CD4-positive, alpha-beta T cell treated with Interleukin-4 for 1 hour (primary cell): ENCODE results near the gene ZNF569.
"Not testable (repeated sequence)": the region's sequence is repeated elsewhere in the genome, so short reads cannot be mapped to it uniquely, and the experiment has no call there.

Source experiments
- DNase-seq, 2 donors: peaks; one replicate each; pipeline ENCODE4 v3.0.0-alpha.2; 2020 to 2022

ZNF569 gene

GRCh38 chr19:37466798-37467607, at the start of gene ZNF569:
TSS of gene ZNF569 (minus strand) at chr19:37467444. CDS start at chr19:37444921, 22,523 bp downstream.
- peak; percentile 93 for DNase-seq

DNA sequence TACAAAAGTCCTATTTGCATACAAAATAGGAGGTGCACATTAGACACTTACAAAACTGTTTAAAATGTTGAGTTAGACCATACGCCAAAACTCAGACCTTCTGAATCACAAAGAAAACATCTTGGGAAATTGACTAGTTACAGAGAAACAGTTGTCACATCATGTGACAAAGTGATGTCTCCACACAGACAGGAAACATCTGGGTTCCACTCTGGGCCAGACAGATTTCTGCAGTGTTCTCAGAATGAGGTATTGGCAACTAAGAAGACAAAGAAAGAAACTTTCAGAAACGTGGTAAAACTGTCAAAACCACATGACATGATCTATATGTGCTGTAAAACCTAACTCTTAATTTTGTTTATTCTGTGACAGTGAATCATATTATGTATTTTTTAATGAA, 46.2 kb upstream of the ZNF569 start:
- DNase-seq: peak in 1 of 2 donors; percentile 13

DNA sequence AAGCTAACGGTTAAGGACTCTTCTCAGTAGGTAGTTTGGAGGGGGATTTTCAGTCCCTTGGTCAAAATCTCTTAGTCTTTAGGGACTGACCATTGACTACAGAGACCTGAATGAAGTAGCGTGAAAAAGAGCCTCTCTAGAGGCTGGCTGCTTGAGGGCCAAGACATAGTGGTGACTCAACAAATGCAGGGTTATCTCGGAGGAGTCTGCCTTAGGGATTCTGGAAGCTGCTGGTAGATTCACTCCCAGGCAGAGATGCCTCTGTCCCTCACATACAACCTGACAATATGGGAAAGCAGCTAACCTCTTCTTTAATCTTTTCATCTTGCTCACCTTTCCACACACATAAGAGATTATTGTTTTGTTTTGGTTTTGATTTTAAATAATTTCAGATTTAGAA, 44.6 kb upstream of the ZNF569 start:
- no peak for DNase-seq

- no peak for DNase-seq
Measured at GRCh38 chr19:37511186-37511585, 43.9 kb upstream of the ZNF569 start.

GRCh38 chr19:37507167-37507464, 39.9 kb upstream of the ZNF569 start:
- no peak for DNase-seq

GRCh38 chr19:37506387-37507166, 39.3 kb upstream of the ZNF569 start, which contains the start of gene ZNF793:
TSS of gene ZNF793 (plus strand) at chr19:37506939. CDS start at chr19:37523440, 16,501 bp downstream.
- peak; percentile 89 to 90 for DNase-seq

DNA sequence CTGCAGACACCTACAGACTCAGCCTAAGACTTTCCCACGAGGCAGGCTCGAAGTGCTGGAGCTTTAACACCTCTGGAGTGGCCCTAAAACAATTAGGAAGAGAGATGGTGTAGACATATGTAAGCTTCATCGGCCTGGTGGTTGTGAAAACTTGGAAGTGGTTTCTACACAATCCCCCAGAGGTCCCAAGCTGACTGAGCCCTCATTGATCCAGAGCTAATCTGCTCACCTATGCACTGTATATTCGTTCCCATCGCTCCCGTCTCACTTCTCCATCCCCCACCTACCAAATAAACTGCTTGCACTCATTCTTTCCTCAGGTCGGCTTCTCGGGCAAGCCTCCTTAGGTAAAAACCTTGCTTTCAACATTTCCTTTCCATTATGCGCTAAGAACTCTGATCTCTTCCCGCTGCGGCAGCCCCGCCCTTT, 38.7 kb upstream of the ZNF569 start:
- DNase-seq: no peak

GRCh38 chr19:37492213-37492612, 25.0 kb upstream of the ZNF569 start:
- no peak for DNase-seq

DNA sequence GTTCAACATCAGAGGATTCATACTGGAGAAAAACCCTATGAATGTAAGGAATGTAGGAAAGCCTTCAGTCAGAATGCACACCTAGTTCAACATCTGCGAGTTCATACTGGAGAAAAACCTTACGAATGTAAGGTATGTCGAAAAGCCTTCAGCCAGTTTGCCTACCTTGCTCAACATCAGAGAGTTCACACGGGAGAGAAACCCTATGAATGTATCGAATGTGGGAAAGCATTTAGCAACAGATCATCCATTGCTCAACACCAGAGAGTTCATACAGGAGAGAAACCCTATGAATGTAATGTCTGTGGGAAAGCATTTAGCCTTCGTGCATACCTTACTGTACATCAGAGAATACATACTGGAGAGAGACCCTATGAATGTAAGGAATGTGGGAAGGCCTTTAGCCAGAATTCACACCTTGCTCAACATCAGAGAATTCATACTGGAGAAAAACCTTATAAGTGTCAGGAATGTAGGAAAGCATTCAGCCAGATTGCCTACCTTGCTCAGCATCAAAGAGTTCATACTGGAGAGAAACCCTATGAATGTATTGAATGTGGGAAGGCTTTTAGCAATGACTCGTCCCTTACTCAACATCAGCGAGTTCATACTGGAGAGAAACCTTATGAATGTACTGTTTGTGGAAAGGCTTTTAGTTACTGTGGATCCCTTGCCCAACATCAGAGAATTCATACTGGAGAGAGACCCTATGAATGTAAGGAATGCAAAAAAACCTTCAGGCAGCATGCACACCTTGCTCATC, 17.3 kb upstream of the ZNF569 start:
- no peak for DNase-seq

DNA sequence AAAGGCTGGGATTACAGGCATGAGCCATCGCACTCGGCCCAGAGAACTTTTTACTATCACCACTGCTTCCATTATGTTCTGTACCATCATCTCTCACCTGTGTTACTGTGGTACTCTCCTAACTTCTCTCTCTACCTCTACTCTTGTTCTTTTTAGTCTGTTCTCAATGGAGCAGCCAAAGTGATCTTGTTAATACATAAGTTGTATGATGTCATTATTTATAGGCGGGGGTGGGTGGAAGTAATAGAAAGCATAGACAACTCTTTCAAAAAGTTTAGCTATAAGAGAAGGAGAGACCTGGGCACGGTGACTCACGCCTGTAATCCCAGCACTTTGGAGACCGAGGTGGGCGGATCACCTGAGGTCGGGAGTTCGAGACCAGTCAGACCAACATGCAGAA, 4.9 kb upstream of the ZNF569 start:
- DNase-seq: no peak

GRCh38 chr19:37470216-37470615, 3.0 kb upstream of the ZNF569 start:
- DNase-seq: no peak

DNA sequence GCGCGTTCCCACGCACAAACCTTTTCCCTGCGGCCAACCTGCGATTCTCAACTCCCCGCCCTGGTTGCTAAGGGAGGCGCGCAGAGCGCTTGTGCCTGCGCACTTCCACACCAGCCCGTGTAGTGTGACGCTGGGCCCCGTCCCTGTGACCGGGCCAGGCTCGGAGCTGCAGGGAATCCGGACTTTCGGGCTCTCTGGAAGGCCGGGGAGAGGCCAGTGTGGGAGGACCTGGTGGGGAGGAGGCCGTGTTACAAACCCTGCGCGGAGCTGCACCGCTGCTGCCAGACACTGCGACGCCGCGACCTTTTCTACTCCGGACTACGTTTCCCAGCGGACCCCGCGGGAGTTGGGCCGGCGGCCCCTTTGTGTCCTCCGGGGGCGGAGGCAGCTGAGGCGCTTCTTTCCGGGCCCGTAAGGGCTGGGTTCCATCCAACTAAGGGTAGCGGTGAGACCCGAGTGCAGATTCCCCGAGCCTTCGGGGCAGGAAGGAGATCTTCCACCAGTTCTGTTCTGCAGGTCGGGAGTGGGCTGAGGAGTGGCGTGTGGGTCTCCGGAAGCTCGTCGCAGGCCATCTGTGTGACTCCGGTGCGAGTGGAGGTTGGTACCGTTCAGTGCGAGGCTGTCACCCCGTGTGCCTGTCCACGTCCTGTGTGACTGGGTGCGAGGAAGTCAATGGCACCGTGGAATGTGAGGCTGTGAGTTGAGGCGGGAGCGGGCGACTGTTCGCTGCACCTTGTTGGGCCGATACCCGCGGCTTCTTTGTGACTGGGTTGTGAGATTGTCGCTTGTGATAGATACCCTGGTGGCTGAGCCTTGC, 1.9 kb upstream of the ZNF569 start, which contains the start of gene ZNF570:
ZNF570 (plus strand) TSS at position 396 of the 817 bp plus-strand sequence. CDS start 999 bp downstream, outside the sequence.
- peak; percentile 88 to 92 for DNase-seq

GRCh38 chr19:37467608-37468090, 405 bp upstream of the ZNF569 start:
- no peak for DNase-seq

GRCh38 chr19:37466277-37466797, 907 bp downstream of the ZNF569 start:
- no peak for DNase-seq

DNA sequence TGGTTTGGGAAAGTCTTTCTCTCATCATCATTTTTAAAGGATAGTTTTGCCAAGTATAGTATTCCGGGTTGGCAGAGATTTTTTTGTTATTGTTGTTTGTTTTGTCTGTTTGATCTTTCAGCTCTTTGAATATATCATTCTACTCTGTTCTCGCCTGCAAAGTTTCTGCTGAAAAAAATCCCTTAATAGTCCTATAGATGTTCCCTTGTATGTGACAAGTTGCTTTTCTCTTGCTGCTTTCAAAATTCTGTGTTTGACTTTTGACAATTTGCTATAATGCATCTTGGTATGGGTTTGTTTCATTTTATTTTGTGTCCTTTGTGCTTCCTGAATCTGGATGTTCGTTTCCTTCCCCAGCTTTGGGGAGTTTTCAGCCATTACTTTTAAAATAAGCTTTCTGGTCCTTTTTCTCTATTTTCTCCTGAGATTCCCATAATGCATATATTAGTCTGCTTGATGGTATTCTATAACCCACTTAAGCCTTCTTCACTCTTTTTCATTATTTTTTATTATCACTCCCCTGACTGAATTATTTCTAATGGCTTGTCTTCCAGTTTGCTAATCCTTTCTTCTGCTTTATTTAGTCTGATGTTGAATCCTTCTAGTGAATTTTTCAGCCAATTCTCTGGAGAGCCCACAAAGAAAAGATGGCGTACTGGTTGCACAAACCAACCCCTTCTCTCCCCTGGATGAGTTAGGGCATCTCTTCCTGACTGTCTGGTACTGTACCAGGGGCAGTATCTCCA, 14.6 kb downstream of the ZNF569 start:
- DNase-seq: no peak

DNA sequence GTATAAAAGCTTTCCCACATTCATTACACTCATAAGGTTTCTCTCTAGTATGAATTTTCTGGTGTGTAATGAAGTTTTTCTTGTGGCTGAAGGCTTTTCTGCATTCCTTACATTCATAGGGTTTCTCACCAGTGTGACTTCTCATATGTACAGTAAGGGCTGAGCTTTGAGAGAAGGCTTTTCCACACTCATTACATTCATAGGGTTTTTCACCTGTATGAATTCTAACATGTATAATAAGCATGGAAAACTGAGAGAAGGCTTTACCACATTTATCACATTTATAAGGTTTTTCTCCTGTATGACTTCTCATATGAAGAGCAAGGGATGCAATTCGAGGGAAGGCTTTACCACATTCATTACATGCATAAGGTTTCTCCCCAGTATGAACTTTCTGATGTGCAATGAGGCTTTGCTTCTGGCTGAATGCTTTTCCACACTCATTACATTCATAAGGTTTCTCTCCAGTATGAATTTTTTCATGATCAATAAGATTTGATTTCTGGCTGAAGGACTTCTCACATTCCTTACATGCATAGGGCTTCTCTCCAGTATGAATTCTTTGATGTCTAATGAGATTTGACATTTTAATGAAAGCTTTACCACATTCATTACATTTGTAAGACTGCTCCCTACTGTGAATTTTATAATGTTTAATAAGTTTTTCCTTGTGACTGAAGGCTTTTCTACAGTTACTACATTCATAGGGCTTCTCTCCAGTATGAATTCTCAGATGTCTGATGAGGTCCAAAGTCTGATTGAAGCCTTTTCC, 53.7 kb downstream of the ZNF569 start:
- DNase-seq: no peak

DNA sequence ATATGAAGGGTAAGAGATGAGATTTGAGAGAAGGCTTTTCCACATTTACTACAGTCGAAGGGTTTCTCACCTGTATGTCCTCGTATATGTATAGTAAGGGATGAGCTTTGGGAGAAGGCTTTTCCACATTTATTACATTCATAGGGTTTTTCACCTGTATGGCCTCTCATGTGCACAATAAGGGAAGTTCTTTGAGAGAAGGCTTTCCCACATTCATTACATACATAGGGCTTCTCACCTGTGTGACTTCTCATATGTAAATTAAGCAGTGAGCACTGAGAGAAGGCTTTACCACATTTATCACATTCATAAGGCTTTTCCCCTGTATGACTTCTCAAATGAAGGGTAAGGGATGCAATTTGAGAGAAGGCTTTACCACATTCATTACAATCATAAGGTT, 54.5 kb downstream of the ZNF569 start:
- no peak for DNase-seq

- not testable (repeated sequence) for DNase-seq
Measured at GRCh38 chr19:37406140-37406846, 61.0 kb downstream of the ZNF569 start.

GRCh38 chr19:37403403-37403802, 63.8 kb downstream of the ZNF569 start:
- no peak for DNase-seq

DNA sequence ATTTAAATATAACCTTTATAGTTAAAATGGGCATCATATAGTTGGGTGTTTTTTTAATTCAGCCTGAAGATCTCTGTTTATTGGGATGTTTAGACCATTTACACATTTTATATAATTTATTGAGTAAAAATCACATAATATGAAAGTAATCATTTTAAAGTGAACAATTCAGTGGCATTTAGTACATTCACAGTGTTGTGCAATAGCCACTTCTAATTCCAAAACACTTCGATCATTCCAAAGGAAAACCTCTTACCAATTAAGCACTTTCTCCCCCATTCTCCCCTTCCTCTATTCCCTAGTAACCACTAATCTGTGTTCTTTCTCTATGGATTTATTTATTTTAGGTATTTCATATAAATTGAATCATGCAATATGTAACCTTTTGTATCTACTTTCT, 66.2 kb downstream of the ZNF569 start:
- no peak for DNase-seq
